Cardiac fibroblast (primary cell): ENCODE measurements around the gene GPR63.
A peak's percentile ranks its signal among the peaks of the same experiment; 100 is the strongest.

Experiments used
- DNase-seq, 2 donors: peaks; one replicate each; pipeline versions ENCODE4 v3.0.0 to v3.0.0-alpha.2; 2010; ENCODE audit warnings: low read depth in 2 of 2
- H3K4me3 ChIP-seq, 2 donors: replicated peaks in 1 of 2; 1 replicate in 1 of 2; 2 replicates in 1 of 2; pipeline ENCODE4 v1.5.1; 2011; ENCODE audit warnings: low read depth in 2 of 2, low read length in 2 of 2, mild to moderate bottlenecking in 2 of 2, moderate library complexity in 1 of 2
- TF ChIP-seq, protein P1 (sequence below): IDR thresholded peaks from one replicate; pipeline ENCODE4 v1.5.1; 2011; ENCODE audit warnings: low read depth, mild to moderate bottlenecking, low read length, inconsistent platforms

The GPR63 gene

DNA sequence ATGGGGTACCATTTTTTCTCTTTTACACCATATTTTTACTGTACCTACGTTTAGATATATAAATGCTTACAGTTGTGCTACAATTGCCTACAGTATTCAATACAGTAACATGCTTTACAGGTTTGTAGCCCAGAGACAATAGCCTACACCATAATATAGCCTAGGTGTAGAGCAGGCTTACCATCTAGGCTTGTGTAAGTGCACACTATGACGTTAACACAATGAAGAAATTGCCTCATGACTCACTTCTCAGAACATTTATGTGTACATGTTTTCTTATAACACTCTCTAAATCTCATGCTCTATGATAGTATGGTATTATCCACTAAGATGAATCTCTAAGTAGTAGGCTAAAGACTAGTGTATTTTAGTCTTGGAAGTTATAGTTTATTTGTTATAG is 13.5 kb downstream of the GPR63 start:
- TF ChIP-seq, protein P1, sequence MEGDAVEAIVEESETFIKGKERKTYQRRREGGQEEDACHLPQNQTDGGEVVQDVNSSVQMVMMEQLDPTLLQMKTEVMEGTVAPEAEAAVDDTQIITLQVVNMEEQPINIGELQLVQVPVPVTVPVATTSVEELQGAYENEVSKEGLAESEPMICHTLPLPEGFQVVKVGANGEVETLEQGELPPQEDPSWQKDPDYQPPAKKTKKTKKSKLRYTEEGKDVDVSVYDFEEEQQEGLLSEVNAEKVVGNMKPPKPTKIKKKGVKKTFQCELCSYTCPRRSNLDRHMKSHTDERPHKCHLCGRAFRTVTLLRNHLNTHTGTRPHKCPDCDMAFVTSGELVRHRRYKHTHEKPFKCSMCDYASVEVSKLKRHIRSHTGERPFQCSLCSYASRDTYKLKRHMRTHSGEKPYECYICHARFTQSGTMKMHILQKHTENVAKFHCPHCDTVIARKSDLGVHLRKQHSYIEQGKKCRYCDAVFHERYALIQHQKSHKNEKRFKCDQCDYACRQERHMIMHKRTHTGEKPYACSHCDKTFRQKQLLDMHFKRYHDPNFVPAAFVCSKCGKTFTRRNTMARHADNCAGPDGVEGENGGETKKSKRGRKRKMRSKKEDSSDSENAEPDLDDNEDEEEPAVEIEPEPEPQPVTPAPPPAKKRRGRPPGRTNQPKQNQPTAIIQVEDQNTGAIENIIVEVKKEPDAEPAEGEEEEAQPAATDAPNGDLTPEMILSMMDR = no peak
- H3K4me3 ChIP-seq = no peak overlapping the region
- peak in 1 of 2 donors; percentile 46 for DNase-seq

DNA sequence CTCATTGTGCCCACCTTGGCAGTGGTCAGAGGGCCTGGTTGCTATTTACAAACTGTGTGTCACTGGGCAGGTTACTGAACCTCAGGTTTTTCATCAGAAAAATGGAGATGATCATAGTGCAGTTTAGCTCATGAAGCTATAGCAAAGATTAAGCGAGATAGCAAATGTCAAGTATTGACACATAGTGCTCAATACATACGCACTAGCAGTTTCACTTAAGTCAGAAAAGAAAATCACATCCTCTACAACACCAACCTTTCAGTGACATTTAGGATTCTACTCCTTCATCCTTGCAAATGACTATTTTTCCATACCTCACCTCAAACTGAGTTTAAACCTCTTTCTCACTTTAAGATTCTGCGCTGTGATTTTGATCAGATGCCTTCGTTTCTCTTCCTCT is 16.2 kb downstream of the GPR63 start:
- no peak for DNase-seq
- TF ChIP-seq, protein P1 = no peak
- H3K4me3 ChIP-seq = no peak overlapping the region

DNA sequence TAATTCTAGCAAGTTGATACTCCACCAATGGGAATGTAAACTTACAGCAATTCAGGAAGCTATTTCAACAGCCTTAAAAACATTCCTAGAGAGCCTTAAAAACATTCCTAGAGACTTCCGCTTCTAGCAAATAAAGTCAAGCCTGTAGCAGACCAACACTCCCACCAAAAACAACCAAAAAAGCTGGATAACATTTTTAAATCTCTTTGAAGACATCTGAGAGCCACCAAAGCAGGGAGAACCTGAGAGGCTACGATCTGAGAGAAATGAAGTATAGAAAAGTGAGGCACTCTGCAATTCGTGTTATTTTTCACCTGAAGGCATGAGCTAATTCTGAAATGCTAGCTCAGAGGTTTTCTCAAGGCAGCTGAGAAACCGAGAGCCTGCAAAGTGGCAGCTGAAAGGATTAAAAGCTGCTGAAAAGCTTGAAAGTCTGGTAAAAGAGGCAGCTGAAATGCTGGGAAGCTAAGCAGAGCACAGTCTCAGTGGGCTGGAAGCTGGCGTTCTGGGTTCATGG is 20.9 kb downstream of the GPR63 start:
- H3K4me3 ChIP-seq = no peak overlapping the region
- peak; percentile 40 to 45 for DNase-seq
- TF ChIP-seq, protein P1 = no peak

DNA sequence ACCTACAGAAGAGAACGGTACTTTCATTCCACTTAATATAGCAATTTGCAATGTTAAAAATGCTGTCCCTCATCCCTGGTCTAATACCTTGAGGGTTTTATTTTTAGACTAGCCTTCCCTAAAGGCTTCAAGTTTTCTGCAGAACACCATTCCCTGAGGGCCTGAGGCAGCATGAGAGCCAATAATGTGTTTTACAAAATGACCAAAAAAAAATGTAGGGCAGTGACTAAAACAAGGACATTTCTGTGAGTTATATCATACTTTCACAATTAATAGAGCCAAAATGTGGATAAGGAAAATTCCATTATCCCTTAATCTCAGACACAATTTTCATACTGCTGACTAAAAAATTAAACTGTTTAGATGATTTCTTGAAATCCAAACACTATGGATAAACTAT is 22.7 kb downstream of the GPR63 start:
- peak in 1 of 2 donors; percentile 52 for DNase-seq
- TF ChIP-seq, protein P1 = no peak
- H3K4me3 ChIP-seq = no peak overlapping the region

DNA sequence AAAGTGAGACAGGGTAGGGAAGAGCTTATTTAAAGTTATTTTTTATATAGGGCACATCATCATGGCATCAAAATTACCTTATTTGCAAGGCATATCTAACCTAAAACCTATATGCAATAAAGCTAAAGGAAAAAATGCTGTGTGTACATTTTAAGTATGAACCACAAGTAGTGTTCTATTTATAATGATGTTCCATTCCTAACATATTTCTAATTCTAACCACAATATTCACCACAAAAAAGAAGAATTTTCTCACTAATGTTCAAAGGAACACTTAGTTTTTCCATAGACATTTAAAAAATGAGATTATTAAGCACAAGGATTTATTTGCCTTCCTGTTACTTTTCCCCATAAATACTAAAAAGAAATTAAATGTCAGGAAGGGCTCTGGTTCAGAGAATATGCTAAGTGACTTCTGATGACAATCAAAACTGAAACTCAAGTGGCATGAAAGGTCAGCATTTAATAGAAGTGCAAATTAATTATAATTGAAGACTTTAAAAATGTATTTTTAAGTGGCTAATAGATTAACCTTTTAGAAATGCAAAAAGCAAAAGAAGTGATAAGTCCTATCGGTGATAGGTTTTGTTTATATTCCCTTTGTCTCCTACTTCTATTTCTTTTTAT is 25.1 kb downstream of the GPR63 start:
- H3K4me3 ChIP-seq = no peak overlapping the region
- TF ChIP-seq, protein P1 = no peak
- DNase-seq = peak; percentile 28 to 46

DNA sequence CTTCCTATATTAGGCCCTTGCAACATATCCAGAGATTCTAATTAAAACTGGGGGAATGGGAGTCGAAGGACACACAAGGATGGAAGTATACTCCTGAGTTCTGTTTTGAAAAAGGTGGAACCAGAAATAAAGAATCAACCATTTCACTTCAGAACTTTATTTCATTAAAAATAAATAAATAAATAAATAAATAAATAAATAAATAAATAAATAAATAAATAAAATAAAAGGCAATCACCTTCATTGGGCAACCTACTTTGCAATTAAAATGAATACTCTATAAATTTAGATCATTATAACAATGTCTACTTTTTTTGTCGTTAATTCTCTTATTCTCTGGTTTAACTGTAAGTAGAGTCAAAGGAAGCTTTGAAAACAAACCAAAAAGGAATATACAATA is 25.6 kb downstream of the GPR63 start:
- DNase-seq = no peak
- TF ChIP-seq, protein P1 = no peak
- H3K4me3 ChIP-seq = no peak overlapping the region

DNA sequence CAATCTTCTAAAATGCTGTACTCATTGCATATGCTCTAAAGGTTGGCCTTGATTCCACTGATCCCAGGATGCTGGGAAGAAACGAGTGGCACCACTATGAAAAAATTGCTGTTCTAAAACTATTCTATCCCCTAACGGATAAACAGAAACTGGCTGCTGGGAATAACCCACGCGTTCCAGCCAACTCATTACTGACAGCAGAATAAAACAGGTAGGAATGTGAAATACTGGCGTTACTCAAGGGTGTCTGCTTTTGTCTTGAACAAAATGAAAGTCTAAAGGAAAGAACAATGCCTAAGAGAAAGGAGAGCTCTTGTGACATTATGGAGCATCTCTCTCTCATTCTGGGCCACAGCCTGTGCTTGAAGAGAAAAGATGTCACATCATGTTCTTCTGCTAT is 26.1 kb downstream of the GPR63 start:
- TF ChIP-seq, protein P1 = no peak
- no peak overlapping the region for H3K4me3 ChIP-seq
- no peak for DNase-seq
